ENCODE results near the gene SCAMP1.
"Not testable (repeated sequence)": the region's sequence is repeated elsewhere in the genome, so short reads cannot be mapped to it uniquely, and the experiment has no call there.

SCAMP1 gene

DNA sequence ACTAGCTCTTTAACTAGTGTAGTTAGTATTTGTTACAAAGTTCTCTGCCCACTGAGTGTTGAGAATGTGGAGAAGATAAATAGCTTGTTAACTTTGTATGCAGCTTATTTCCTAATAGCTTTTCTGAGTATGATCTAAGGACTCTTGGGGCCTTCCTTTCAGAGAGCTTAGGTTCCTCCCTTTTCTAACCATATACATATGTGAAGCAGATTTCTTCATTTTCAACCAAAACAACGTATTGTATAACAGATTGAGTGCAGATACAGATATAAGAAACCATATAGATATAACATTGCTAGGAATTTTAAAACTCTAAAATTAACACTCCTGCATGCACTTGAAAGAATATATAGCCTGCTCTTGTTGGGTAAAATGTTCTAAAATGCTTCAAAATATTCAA, 70.4 kb downstream of the SCAMP1 start:
- no peak for DNase-seq

DNA sequence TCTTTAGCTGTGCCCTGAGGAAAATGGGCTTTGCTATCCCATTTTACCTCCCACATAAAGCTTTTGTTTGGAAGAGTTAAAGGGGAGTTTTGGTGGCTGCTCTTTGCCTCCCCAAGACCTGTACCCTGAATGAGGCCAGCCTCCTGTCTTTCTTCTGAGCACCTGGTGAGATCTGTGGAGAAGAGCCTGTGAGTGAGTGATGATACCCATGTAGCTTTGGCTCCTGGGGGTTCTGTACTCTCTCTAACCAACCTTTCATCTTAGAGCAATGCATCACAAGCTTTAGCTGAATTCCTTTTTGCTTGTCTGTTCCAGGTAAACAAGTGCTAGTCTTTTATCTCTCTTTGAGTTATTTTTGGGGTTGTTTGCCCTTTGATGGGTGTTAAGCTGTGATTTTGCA, 73.6 kb downstream of the SCAMP1 start:
- DNase-seq = no peak

DNA sequence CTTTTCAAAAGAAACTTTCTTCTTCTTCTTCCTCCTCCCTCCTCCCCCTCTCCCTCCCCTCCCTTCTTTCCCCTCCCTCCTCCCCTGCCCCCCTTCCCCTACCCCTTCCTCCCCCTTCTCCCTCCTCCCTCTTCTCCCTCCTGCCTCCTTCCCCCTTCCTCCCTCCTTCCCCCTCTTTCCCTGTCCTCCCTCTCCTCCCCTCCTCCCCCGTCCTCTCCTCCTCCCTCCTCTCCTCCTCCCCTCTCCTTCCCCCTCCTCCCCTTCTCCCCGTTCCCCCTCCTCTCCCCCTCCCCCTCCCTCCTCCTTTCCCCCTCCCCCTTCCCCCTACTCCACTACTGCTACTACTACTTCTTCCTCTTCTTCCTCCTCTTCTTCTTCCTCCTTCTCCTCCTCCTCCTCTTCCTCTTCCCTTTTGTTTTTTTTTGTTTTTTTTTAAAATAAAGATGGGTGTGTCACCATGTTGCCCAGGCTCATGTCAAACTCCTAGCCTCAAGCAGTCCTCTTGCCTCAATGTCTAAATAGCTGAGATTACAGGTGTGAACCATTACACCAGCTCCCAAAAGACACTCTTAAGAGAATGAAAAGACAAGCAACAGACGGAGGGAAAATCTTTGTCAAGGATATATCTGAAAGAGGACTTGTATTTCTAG, 87.5 kb downstream of the SCAMP1 start:
- no peak for DNase-seq

DNA sequence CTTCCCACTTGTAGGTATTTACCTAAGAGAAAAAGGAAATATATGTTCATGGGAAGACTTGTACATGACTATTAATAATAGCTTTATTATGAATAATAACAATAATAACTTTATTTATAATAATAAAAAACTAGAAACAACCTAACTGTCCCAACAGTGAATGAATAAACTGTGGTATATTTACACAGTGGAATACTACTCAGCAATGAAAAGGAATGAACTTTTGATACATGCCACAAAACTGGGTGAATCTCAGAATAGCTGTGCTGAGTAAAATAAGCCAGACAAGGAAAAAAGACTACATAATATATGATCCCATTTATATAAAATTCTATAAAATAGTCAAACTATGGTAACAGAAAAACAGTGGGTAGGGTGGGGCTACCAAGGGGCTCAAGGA, 88.7 kb downstream of the SCAMP1 start:
- no peak for DNase-seq

DNA sequence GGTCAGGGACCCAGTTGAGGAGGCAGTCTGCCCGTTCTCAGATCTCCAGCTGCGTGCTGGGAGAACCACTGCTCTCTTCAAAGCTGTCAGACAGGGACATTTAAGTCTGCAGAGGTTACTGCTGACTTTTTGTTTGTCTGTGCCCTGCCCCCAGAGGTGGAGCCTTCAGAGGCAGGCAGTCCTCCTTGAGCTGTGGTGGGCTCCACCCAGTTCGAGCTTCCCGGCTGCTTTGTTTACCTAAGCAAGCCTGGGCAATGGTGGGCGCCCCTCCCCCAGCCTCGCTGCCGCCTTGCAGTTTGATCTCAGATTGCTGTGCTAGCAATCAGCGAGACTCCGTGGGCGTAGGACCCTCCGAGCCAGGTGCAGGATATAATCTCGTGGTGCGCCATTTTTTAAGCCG, 97.1 kb downstream of the SCAMP1 start:
- DNase-seq = not testable (repeated sequence)

DNA sequence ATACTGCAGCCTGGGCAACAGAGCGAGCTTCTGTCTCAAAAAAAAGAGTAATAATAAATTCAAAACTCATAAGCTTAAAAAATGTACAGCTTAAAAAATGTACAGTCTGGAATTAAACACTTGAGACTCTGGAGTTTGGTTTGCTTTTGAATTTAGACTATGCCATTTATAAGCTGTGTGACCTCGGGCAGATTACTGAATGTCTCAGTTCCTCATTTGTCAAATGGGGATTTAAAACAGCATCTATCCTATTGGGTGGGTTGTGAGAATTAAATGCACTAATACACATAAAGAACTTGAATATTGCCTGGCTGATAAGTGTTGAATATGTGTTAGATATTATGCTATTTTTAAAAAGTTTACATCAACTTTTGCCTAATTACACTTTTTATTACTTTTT, 98.4 kb downstream of the SCAMP1 start:
- DNase-seq = no peak

DNA sequence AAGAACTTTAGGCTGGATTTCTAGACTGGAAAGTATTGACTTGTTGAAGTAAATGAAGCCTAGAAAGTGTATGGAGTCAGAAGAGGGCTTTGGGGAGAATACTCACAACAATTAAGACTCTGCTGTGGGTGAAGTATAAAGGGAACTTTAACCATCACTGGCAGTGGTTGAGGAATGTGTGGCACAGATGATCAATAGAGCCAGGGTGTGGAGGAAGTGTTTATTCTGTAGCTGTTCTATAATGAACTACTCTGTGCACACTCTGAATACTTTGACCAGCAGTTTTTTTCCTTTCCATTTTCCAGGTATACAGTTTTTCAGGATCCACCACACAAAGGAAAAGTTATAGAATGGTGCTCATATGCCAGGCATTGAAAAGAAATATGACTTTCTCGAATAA, 106.7 kb downstream of the SCAMP1 start:
- DNase-seq = no peak

DNA sequence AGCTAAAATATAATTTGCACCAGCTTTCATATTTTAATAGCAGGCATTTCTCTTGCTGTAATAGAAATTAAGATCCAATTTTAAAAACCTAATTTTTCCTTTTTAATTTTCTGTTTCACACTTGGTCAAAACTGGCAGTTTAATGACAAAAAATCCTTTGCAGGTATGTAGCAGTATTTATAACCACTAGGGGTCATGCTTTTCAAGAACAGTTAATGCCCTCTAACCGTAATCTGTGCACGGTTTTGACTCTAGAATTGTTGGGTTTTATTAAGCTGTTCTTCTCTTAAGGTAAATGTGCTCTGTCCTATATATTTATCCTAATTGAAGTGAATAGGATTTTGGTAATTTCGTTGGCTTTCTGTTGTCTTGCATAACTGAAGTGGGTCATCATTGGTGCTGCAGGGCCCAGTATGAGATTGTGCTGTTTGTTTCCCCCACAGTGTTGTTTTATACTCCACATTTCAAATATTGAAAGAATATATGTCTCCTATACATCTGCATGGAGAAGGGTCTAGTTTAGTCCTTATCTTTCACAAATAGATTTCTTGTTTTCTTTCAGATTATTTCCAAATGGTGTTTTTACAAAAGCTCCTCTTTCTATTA, 107.4 kb downstream of the SCAMP1 start:
- DNase-seq = peak; percentile 32

DNA sequence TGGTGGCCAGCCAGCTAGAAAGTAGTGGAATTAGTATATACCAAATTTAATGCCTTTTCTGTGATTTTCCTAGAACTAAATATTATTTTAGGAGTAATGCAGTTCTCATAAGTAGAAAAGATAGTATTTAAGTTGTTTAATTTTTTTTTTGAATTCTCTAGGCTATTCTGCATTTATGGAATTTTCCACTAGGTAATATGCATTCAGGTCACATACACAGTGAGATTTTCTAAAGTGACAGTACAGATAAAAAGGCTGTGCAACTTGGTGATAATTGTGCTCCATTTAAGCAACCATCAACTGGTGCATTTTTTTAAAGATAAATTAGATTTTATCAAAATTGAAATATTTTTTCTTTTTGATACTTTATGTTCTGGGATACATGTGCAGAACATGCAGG, 111.5 kb downstream of the SCAMP1 start:
- DNase-seq = no peak

DNA sequence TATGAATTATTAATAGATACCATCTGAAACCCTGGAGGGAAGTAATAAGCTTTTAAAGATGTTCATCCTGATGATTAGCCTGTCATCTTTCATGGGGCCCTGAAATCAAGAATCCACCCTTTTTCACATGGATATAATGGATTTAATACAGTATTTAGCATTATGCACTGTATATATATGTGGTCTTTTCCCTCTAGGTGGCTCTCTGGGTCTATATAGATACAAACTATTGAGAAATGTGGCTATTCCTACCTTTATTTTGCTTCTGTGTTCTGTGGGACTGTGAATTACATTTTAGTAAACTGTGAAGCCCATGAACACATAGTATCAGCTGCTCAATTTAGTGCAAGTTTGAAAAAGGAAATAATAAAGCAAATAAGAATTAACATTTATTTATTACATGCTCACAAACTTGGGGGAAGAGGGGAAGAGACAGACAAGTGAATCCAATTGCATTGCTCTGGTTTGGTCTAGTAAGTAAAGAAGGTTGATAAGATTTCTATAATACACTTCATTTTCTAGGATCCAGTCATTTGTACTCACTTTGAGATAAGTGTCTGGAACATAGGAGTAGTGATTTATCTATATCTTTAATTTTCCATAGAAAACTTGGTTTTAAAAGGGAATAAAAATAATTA, 112.2 kb downstream of the SCAMP1 start:
- DNase-seq = no peak

DNA sequence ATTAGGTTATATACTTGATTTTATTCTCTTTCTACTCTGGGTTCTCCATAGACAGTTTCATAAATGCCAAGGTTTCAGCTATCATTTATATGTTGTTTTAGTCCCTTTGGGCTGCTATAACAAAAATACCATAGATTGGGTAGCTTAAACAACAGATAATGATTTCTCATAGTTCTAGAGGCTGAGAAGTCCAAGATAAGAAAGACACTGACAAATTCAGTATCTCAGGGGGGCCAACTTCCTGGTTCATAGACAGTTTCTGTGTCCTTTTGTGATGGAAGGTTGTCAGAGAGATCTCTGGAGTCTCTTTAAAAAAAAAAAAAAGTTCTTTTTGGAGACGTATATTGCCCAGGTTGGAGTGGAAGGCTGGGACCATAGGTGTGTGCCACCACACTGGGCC, 113.3 kb downstream of the SCAMP1 start:
- no peak for DNase-seq

DNA sequence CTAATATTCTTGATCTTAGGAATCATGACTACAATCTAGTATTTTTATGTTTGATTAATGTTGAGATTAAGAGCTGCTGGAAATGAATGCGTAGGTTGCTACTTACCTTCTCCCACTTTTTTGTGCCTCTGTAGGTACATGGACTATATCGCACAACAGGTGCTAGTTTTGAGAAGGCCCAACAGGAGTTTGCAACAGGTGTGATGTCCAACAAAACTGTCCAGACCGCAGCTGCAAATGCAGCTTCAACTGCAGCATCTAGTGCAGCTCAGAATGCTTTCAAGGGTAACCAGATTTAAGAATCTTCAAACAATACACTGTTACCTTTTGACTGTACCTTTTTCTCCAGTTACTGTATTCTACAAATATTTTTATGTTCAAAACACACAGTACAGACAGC, 115.0 kb downstream of the SCAMP1 start:
- no peak for DNase-seq

DNA sequence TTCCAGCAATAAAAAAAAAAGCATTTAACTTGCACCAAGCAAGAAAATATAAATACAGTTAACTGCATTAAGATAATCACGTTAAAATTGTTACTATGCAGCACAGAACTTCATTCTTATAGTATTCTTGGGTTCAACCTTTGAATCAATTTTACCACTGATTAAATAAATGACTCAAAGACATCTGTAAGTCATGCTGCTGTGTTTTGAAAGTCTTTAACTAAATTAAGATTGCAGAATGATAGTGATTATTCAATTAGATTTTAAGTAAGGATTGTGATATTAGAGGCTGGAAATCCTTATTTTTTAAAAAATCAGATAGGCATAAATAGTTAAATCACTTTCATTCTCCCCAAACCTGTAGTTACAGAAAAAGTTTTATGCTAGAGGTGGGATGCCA, 116.4 kb downstream of the SCAMP1 start:
- no peak for DNase-seq

DNA sequence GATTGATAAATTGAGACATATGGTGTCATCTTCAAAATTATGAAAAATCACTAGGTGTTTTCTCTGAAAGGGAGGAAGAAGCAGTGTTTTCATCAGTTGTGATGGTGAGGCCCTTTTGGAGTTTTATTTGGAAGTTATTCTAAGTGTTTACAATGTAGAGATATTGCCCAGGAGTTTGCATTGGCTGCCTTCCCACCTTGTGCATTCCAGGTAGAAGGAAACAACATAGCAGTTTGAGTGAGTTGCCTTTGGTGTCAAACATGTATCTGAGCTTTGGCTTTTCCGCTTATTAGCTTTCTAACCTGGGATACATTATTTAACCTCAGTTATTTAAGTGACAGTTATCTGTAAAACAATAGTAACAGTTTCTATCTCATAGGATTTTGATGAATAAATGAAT, 122.5 kb downstream of the SCAMP1 start:
- DNase-seq = no peak

DNA sequence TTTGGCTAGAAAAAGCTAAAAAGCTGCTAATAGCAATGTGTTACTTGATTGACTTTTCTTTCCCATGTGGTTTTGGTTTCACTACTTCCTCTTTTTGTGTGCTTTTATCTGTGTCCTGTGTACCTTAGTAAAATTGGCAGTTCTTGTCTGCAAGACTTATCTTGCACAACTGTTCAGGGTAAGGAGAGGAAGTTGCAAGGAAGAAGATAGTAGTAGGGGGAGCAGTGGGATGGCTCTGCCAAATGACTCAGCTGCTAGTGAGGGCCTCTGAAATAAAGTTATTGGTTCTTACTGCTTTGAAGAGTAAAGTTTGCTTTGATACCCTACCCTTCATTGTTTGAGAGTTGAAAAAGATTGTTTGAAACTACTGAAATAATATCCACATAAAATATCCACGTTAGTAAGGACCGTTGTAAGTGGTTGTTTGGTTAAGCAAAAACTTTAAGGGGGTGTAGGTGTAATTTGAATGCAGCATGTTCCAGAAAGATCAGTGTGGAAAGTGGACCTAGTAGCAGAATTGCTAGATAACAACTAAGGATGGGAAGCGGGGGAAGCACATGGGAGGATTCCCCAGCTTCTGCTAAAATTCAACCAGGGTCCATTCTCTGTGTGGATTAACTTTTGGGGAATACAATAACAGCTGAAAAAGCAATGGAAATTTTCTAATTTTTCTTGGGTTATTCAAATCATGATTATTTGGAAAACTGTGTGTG, 123.5 kb downstream of the SCAMP1 start:
- DNase-seq = peak; percentile 50

DNA sequence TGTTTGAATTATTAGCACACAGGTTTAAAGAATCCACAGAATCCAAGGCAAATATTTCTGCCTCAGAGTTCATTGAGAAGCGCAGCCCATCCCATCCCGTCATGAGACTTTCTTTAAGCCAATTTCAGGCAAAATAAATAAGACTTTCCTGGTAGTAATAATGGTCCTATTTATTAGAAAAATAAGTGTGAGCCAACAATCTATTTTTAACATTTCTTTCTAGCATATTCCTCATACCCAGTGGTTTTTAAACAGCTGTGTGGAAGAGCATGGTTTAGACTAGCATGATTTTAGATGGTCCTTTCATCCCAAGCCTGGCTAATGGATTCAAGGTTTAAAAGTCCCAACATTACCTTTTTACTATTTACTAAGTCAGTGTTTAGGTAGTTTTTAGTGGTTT, 125.8 kb downstream of the SCAMP1 start:
- no peak for DNase-seq

DNA sequence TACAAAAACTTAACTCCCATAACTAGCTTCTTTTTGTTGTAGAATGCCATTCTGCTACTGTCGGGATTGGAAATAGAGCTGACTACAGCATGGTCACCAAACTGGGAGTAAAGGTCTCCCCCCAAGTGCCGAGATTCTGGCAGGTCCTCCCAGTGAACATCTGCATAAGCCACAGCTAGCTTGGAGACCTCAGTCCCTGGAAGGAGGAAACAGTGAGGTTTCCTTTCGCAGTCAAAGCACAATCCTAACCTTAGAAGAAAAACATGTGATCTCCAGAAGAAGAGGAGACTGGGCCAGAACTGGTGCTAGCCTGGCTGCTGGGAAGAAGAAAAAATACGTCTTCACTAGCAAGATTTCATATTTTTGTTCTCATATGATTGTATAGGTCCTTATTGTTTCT, 127.4 kb downstream of the SCAMP1 start:
- DNase-seq = no peak

DNA sequence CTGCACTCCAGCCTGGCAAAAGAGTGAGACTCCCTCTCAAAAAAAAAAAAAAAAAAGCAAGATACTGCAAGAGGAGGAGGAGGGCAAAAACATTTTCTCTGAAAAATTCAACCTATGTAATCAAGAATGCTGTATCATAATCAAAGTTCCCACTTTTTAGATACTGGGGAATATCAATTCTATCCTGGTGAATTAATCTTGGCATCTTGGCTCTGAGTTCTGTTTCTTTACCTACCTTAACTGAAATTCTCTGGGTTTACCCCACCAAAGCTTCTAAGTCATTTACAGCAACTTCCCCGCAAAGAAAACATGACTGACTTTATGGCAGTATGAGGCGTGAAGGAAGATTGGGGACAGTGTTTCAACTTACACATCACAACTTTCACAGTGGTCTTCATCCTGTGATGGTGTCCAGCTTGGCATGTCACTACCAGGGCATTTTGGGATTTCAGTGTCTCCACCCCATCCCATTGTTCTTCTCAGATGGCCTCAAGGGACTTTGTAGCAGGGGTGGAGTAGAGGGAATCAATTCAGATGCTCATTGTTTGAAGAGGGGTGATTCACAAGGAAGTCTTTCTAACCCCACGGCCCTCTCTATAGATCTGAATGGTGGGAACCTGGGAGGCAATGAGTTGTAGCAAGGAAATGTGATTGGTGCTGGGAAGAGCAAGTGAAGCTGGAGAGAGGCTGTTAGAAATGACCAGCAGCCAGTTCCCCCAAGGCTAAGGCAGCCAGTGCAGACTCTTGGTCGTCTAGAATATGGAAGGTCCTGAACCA, 130.5 kb downstream of the SCAMP1 start:
- DNase-seq = no peak

DNA sequence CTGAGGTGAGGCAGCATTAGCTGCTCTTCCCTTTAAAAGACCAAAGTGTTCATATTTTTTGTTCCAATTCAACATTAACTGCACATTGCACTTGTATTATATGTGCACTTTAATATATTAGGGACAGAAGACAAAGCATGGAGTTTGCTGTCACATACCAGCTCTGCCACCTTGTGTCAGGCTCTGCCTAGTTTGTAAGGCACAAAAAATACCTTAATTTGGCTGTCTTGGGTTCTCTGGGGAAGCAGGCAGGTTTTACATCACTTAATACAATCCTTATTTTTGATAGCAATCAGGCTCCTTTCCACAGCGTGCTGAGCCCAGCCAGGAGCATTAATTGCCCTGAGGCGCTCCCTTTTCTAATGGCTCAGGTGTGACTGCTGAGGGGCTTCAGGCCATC, 131.8 kb downstream of the SCAMP1 start:
- DNase-seq = no peak

DNA sequence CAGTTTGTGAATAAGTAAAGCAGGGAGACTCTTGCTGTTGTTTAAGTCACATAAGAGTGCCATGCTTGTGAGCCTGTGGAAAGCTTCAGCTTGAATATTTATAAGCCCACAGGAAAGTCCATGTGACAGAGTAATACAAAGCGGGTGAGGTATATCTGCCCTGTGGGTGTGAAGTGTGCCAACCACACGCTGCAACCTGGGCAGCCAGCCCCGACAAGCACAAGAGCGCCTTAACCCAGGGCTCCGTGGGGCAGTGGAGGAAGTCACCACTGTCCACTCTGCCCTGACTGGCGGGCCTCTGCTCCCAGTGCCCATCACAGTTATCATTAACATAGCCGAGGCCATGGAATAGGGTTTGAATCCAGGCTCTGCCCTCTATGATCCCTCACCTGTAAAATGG, 132.2 kb downstream of the SCAMP1 start:
- no peak for DNase-seq

DNA sequence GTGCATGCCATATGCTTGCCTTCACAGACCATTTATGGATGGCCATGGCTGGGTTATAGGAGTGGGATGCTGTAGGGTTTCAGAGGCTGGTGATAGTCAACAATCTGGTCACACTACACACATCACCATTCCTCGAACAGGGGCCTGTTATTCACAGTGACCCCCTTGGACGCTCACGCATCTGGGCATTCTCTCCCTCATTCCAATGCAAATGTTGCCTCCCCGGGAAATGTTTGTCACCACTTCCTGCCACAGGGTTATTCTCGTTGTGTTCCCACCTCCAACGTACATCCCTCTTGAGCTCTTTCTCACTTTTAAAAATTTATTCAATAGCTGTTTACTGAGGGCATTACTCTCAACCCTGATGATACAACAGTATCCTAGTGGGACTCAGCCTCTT, 135.4 kb downstream of the SCAMP1 start:
- no peak for DNase-seq

DNA sequence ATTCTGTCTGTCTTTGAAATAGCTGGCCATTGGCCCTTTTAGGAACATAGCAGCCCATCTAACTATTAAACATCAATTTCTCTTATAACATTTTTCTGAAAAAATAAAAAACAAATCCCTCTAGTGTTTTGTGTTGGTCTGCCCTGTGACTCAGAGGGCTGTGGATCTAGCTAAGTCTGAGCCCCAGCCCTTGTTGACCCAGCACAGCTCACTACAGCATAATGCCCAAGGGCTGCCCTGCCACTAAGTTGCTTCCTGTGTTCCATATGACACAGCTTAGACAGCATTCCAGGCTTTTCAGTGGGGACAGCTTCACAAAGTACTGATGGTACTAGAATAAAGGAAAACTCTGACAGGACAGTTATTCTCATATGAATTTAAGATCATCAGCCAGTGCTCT, 136.0 kb downstream of the SCAMP1 start:
- no peak for DNase-seq

All from KG1 (cell line).